GM21423 (cell line): ENCODE measurements around the gene DAZAP1.

ENCODE experiments used
- ATAC-seq: cut with Tn5 transposase; IDR thresholded peaks from one replicate; pipeline ENCODE4 v1.9.1; 2021; ENCODE audit warnings: mild to moderate bottlenecking, moderate library complexity; ENCODE audit not compliant: unreplicated experiment

DAZAP1 gene

GRCh38 chr19:1377176-1377964, 30.0 kb upstream of the DAZAP1 start:
- no peak for ATAC-seq

GRCh38 chr19:1377965-1378785, 29.2 kb upstream of the DAZAP1 start:
- ATAC-seq = no peak

GRCh38 chr19:1379126-1379905, 28.1 kb upstream of the DAZAP1 start:
- no peak for ATAC-seq

- ATAC-seq = no peak
Measured at GRCh38 chr19:1379961-1380489, 27.4 kb upstream of the DAZAP1 start.

- ATAC-seq = no peak
Measured at GRCh38 chr19:1382250-1382649, 25.1 kb upstream of the DAZAP1 start.

GRCh38 chr19:1383017-1383311, 24.4 kb upstream of the DAZAP1 start:
- ATAC-seq = no peak

- peak; percentile 81 for ATAC-seq
Measured at GRCh38 chr19:1383312-1384084, 23.9 kb upstream of the DAZAP1 start, which contains the start of gene NDUFS7. TSS of gene NDUFS7 (plus strand) at chr19:1383907. CDS start at chr19:1383927, 20 bp downstream.

- peak; percentile 1 for ATAC-seq
Measured at GRCh38 chr19:1384085-1384462, 23.3 kb upstream of the DAZAP1 start.

GRCh38 chr19:1384478-1385110, 22.8 kb upstream of the DAZAP1 start:
- ATAC-seq = no peak

GRCh38 chr19:1385816-1386215, 21.6 kb upstream of the DAZAP1 start:
- no peak for ATAC-seq

GRCh38 chr19:1386945-1387683, 20.3 kb upstream of the DAZAP1 start:
- ATAC-seq = no peak

GRCh38 chr19:1387684-1388636, 19.4 kb upstream of the DAZAP1 start:
- no peak for ATAC-seq

- no peak for ATAC-seq
Measured at GRCh38 chr19:1388637-1389026, 18.8 kb upstream of the DAZAP1 start.

GRCh38 chr19:1389033-1389940, 18.1 kb upstream of the DAZAP1 start:
- no peak for ATAC-seq

GRCh38 chr19:1390890-1391423, 16.4 kb upstream of the DAZAP1 start:
- ATAC-seq = no peak

- no peak for ATAC-seq
Measured at GRCh38 chr19:1392407-1392806, 15.0 kb upstream of the DAZAP1 start.
